NCI-H146 treated with DMSO at 0.1 percent for 48 hours (cell line): ENCODE data around the gene SLC22A7.

Experiments
- DNase-seq: peaks from one replicate; lab custom pipeline; 2025; ENCODE audit not compliant: unreplicated experiment; lab: John Stamatoyannopoulos, UW

SLC22A7 gene

GRCh38 chr6:43265564-43265963, 32.5 kb upstream of the SLC22A7 start:
- DNase-seq: no peak

GRCh38 chr6:43267619-43268354, 30.3 kb upstream of the SLC22A7 start:
- peak; percentile 53 for DNase-seq

- DNase-seq: no peak
These were observed 29.7 kb upstream of the SLC22A7 start for GRCh38 chr6:43268355-43268700.

GRCh38 chr6:43268782-43269272, 29.2 kb upstream of the SLC22A7 start:
- DNase-seq: no peak

- DNase-seq: no peak
These were observed 28.6 kb upstream of the SLC22A7 start for GRCh38 chr6:43269273-43270007.

GRCh38 chr6:43271103-43271815, 26.8 kb upstream of the SLC22A7 start:
- no peak for DNase-seq

- no peak for DNase-seq
These were observed 26.1 kb upstream of the SLC22A7 start for GRCh38 chr6:43271944-43272343.

- DNase-seq: no peak
These were observed 24.4 kb upstream of the SLC22A7 start for GRCh38 chr6:43273707-43274106.

- DNase-seq: no peak
These were observed 23.7 kb upstream of the SLC22A7 start for GRCh38 chr6:43274127-43274915.

GRCh38 chr6:43274916-43275597, 23.0 kb upstream of the SLC22A7 start:
- DNase-seq: no peak

- no peak for DNase-seq
These were observed 22.1 kb upstream of the SLC22A7 start for GRCh38 chr6:43275801-43276576.

GRCh38 chr6:43276577-43277305, 21.3 kb upstream of the SLC22A7 start:
- no peak for DNase-seq

GRCh38 chr6:43277306-43277642, 20.8 kb upstream of the SLC22A7 start:
- no peak for DNase-seq

GRCh38 chr6:43277643-43278523, 20.2 kb upstream of the SLC22A7 start:
- no peak for DNase-seq

- no peak for DNase-seq
These were observed 19.5 kb upstream of the SLC22A7 start for GRCh38 chr6:43278524-43279078.

- DNase-seq: no peak
These were observed 17.8 kb upstream of the SLC22A7 start for GRCh38 chr6:43280234-43280633.

GRCh38 chr6:43282060-43282459, 16.0 kb upstream of the SLC22A7 start:
- no peak for DNase-seq
